HCT116 (cell line): ENCODE data around the gene MDM2. TPM values are rescaled to one million over a fixed set of nuclear protein-coding genes. Genes with fewer than 3 reads are reported as not detected.

ENCODE experiments used
- ATAC-seq: fragments of 200-7000 bp; cut with Tn5 transposase; 2 replicates; pipeline ENCODE4 v1.9.1; 2020; ENCODE audit warnings: mild to moderate bottlenecking, moderate library complexity
- BruUV-seq: library from RNA; stranded (reverse); fragments of 400-500 nt; replicated peaks from 2 replicates; lab custom pipeline; 2021; lab: Mats Ljungman, UMichigan
- CTCF ChIA-PET: fragments of 300-600 bp; sonication (Branson Sonifier 250); formaldehyde crosslinking; loops from one replicate; lab custom pipeline; 2021; ENCODE audit warnings: antibody characterized with exemption; lab: Charles Lee
- POLR2A ChIA-PET: fragments of 300-600, 350-600 bp; sonication (Branson Sonifier 250); formaldehyde crosslinking; loops from one replicate; lab custom pipeline; 2021; ENCODE audit warnings: antibody characterized with exemption; lab: Charles Lee
- RAD21 ChIA-PET, 2 experiments: fragments of 300-600 bp; sonication (Branson Sonifier 250); formaldehyde crosslinking; loops; one replicate each; lab custom pipeline; 2023; ENCODE audit warnings: low total read pairs in 2 of 2; ENCODE audit not compliant: uncharacterized antibody in 2 of 2, unreplicated experiment in 2 of 2, low non-redundant PET in 1 of 2; lab: Charles Lee
- DNase-seq: peaks from one replicate; pipeline ENCODE4 v3.0.0-alpha.2; 2010; ENCODE audit warnings: low read depth, low spot score
- H2AFZ ChIP-seq: fragments of 200-600 bp; shearing (Covaris generic), sonication (generic); 2 replicates; pipeline ENCODE4 v1.6.1; 2017; ENCODE audit warnings: low read depth, mixed run types, mixed read lengths, antibody characterized with exemption, low read length; ENCODE audit not compliant: poor library complexity, severe bottlenecking
- H3K27ac ChIP-seq: 2 replicates; pipeline ENCODE4 v1.5.1; 2012; ENCODE audit warnings: low read depth, low read length
- H3K27me3 ChIP-seq: fragments of 200-600 bp; sonication (generic); 2 replicates; pipeline ENCODE4 v1.6.1; 2016; ENCODE audit warnings: mixed run types, low read length, mixed read lengths; ENCODE audit not compliant: insufficient read depth
- H3K36me3 ChIP-seq, 2 experiments: fragments of 200-500 bp in 1 of 2; fragments of 200-600 bp in 1 of 2; sonication (Bioruptor generic) in 1 of 2; sonication (generic) in 1 of 2; 2 replicates each; pipeline versions ENCODE4 v1.5.1 to v1.6.1; 2014 to 2016; ENCODE audit warnings: low read length in 2 of 2, inconsistent platforms in 1 of 2, mixed read lengths in 1 of 2, mixed run types in 1 of 2; ENCODE audit not compliant: insufficient read depth in 2 of 2, control insufficient read depth in 1 of 2
- H3K4me1 ChIP-seq, 2 experiments: fragments of 200-600 bp in 1 of 2; sonication (generic) in 1 of 2; 2 replicates each; pipeline versions ENCODE4 v1.5.1 to v1.6.1; 2012 to 2017; ENCODE audit warnings: low read length in 2 of 2, inconsistent platforms in 1 of 2, mild to moderate bottlenecking in 1 of 2, mixed read lengths in 1 of 2, mixed run types in 1 of 2, moderate library complexity in 1 of 2; ENCODE audit not compliant: insufficient read depth in 2 of 2, control insufficient read depth in 1 of 2
- H3K4me2 ChIP-seq: fragments of 200-600 bp; sonication (generic); 2 replicates; pipeline ENCODE4 v1.6.1; 2017; ENCODE audit warnings: mixed run types, low read length, mixed read lengths
- H3K4me3 ChIP-seq, 2 experiments: fragments of 200-600 bp in 1 of 2; sonication (generic) in 1 of 2; replicated peaks in 1 of 2; 2 replicates each; pipeline ENCODE4 v1.5.1; 2011 to 2016; ENCODE audit warnings: low read length in 2 of 2, control low read depth in 1 of 2, low read depth in 1 of 2, mild to moderate bottlenecking in 1 of 2, mixed read lengths in 1 of 2, mixed run types in 1 of 2
- H3K79me2 ChIP-seq: fragments of 200-600 bp; sonication (generic); 2 replicates; pipeline ENCODE4 v1.6.1; 2017; ENCODE audit warnings: mild to moderate bottlenecking, mixed run types, low read length, moderate library complexity, mixed read lengths; ENCODE audit not compliant: insufficient read depth
- H3K9ac ChIP-seq: fragments of 200-600 bp; sonication (generic); 2 replicates; pipeline ENCODE4 v1.6.1; 2016; ENCODE audit warnings: low read length, mixed read lengths
- H3K9me2 ChIP-seq: fragments of 200-600 bp; sonication (generic), shearing (Covaris generic); 2 replicates; pipeline ENCODE4 v1.6.1; 2017; ENCODE audit warnings: mixed run types, mild to moderate bottlenecking, moderate library complexity; ENCODE audit not compliant: insufficient read depth
- H3K9me3 ChIP-seq, 2 experiments: fragments of 200-500 bp in 1 of 2; fragments of 200-600 bp in 1 of 2; sonication (Bioruptor generic) in 1 of 2; sonication (generic) in 1 of 2; 2 replicates each; pipeline ENCODE4 v1.6.1; 2014 to 2017; ENCODE audit warnings: low read length in 2 of 2, mixed read lengths in 2 of 2, inconsistent platforms in 1 of 2, low read depth in 1 of 2, mild to moderate bottlenecking in 1 of 2, mixed run types in 1 of 2, moderate library complexity in 1 of 2; ENCODE audit not compliant: control insufficient read depth in 1 of 2, insufficient read depth in 1 of 2
- H4K20me1 ChIP-seq: fragments of 200-600 bp; sonication (generic), shearing (Covaris generic); 2 replicates; pipeline ENCODE4 v1.6.1; 2017; ENCODE audit warnings: mixed run types, mild to moderate bottlenecking, moderate library complexity; ENCODE audit not compliant: insufficient read depth
- CBX3 ChIP-seq: IDR thresholded peaks from 2 replicates; pipeline ENCODE4 v1.6.1; 2012; ENCODE audit warnings: low read depth
- CEBPB ChIP-seq: IDR thresholded peaks from 2 replicates; pipeline ENCODE4 v1.6.1; 2012; ENCODE audit warnings: low read depth
- CTCF ChIP-seq, 3 experiments: fragments of 200-600 bp in 1 of 3; sonication (generic) in 1 of 3; IDR thresholded peaks in 2 of 3; conservative IDR thresholded peaks in 1 of 3; 2 replicates each; pipeline ENCODE4 v1.5.1; 2012 to 2017; ENCODE audit warnings: low read depth in 2 of 3, low read length in 2 of 3, antibody characterized with exemption in 1 of 3, borderline replicate concordance in 1 of 3, control low read depth in 1 of 3, mild to moderate bottlenecking in 1 of 3, mixed read lengths in 1 of 3, mixed run types in 1 of 3, moderate library complexity in 1 of 3; ENCODE audit not compliant: insufficient read depth in 1 of 3
- EGR1 ChIP-seq: IDR thresholded peaks from 2 replicates; pipeline ENCODE4 v1.6.1; 2012; ENCODE audit warnings: low read depth
- ELF1 ChIP-seq: IDR thresholded peaks from 2 replicates; pipeline ENCODE4 v1.6.1; 2012; ENCODE audit warnings: low read depth, borderline replicate concordance
- EZH2 ChIP-seq: fragments of 200-600 bp; sonication (generic); IDR thresholded peaks from 2 replicates; pipeline ENCODE4 v1.6.1; 2017; ENCODE audit warnings: antibody characterized with exemption, mixed run types
- JUND ChIP-seq: IDR thresholded peaks from 2 replicates; pipeline ENCODE4 v1.6.1; 2012
- MAX ChIP-seq: IDR thresholded peaks from 2 replicates; pipeline ENCODE4 v1.6.1; 2012
- POLR2AphosphoS5 ChIP-seq: IDR thresholded peaks from 2 replicates; pipeline ENCODE4 v1.6.1; 2011; ENCODE audit warnings: mild to moderate bottlenecking, low read depth, low read length, moderate library complexity
- RAD21 ChIP-seq: IDR thresholded peaks from 2 replicates; pipeline ENCODE4 v1.6.1; 2012; ENCODE audit warnings: low read depth, mild to moderate bottlenecking
- REST ChIP-seq: IDR thresholded peaks from 2 replicates; pipeline ENCODE4 v1.6.1; 2012; ENCODE audit warnings: low read depth
- SIN3A ChIP-seq: IDR thresholded peaks from 2 replicates; pipeline ENCODE4 v1.6.1; 2012; ENCODE audit warnings: low read depth
- SRF ChIP-seq: IDR thresholded peaks from 2 replicates; pipeline ENCODE4 v1.6.1; 2012; ENCODE audit warnings: low read depth
- TCF7L2 ChIP-seq: IDR thresholded peaks from 2 replicates; pipeline ENCODE4 v1.7.0; 2011; ENCODE audit warnings: borderline replicate concordance, inconsistent platforms; ENCODE audit not compliant: insufficient read depth, insufficient read length; ENCODE audit errors: extremely low read depth
- ZFX ChIP-seq: fragments of 450-650 bp; IDR thresholded peaks from 2 replicates; pipeline ENCODE4 v1.6.1; 2017
- ZNF274 ChIP-seq: fragments of 200-500 bp; sonication (Bioruptor generic); IDR thresholded peaks from 2 replicates; pipeline ENCODE4 v1.6.1; 2014; ENCODE audit warnings: mild to moderate bottlenecking, low read depth, low read length, inconsistent platforms
- intact Hi-C: fragments of 100-400 bp; cut with micrococcal nuclease; formaldehyde crosslinking; loops from 2 replicates; pipeline ENCODE4 v1.10.0; 2022
- total RNA-seq: library from RNA; stranded (reverse); gene quantifications from one replicate; pipeline ENCODE4 v1.2.1, GENCODE V29; 2021; ENCODE audit not compliant: unreplicated experiment

Gene MDM2
- total RNA-seq, 1 experiment from 2014 or later, result 170 TPM

- Histone ChIP-seq H3K27me3 (no peaks in the 10 kb centered on the region), H3K4me1 (no peaks in the 10 kb centered on the region), H3K9me3 (no peaks in the 10 kb centered on the region), H3K27ac (no peak overlapping the region), H3K4me3 (no peak overlapping the region), H4K20me1 (no peaks in the 10 kb centered on the region), H3K9me2 (no peaks in the 10 kb centered on the region), H3K36me3 (no peaks in the 10 kb centered on the region), H2AFZ (no peak overlapping the region), H3K4me2 (no peak overlapping the region), H3K79me2 (no peaks in the 10 kb centered on the region), H3K9ac (no peak overlapping the region)
- no peak for TF ChIP-seq ELF1
- ATAC-seq (no peak), DNase-seq (no peak)
- no TSS peak for BruUV-seq
- CTCF ChIA-PET, result interaction anchor here (0.8 to 1.6 kb wide), 2 partner anchors 203 to 205 kb away, joined by 3 to 4 read pairs; no protein-coding TSS in a partner anchor
- POLR2A ChIA-PET, result no interaction called here
- RAD21 ChIA-PET, result no interaction called here
- intact Hi-C loops, result no loop called here
These were observed 59.0 kb downstream of the MDM2 start for GRCh38 chr12:68866950-68867349.

- POLR2A ChIA-PET, result no interaction called here
- no peak for ATAC-seq
- no peak for DNase-seq
- Histone ChIP-seq H3K27me3 (no peaks in the 10 kb centered on the region), H3K4me3 (no peak overlapping the region), H3K27ac (no peak overlapping the region), H4K20me1 (no peaks in the 10 kb centered on the region), H3K9me3 (no peaks in the 10 kb centered on the region), H3K79me2 (no peaks in the 10 kb centered on the region), H3K36me3 (no peaks in the 10 kb centered on the region), H3K9me2 (no peaks in the 10 kb centered on the region), H2AFZ (no peak overlapping the region), H3K4me2 (no peak overlapping the region), H3K4me1 (no peaks in the 10 kb centered on the region), H3K9ac (no peak overlapping the region)
- CTCF ChIA-PET, result interaction anchor here (0.8 to 1.6 kb wide), 2 partner anchors 202 to 204 kb away, joined by 3 to 4 read pairs; no protein-coding TSS in a partner anchor
- no TSS peak for BruUV-seq
- intact Hi-C loops, result no loop called here
- RAD21 ChIA-PET, result no interaction called here
- no peak for TF ChIP-seq ELF1
- no peak for TF ChIP-seq TCF7L2
- TF ChIP-seq SIN3A, result no peak
- no peak for TF ChIP-seq CBX3
- no peak for TF ChIP-seq ZNF274
- TF ChIP-seq MAX, result no peak
- no peak for TF ChIP-seq ZFX
- no peak for TF ChIP-seq POLR2AphosphoS5
- no peak for TF ChIP-seq CTCF (IDR thresholded peaks at IDR 0.05 in 2 of 3, conservative IDR thresholded peaks at IDR 0.05 in 1 of 3; ENCODE audit: borderline replicate concordance in 1 of 3, insufficient read depth in 1 of 3, low read depth in 2 of 3, low read length in 2 of 3)
- no peak for TF ChIP-seq CEBPB
- TF ChIP-seq REST, result no peak
- TF ChIP-seq EGR1, result no peak
- no peak for TF ChIP-seq JUND
- TF ChIP-seq EZH2, result no peak
- no peak for TF ChIP-seq SRF
- no peak for TF ChIP-seq RAD21
These were observed 59.6 kb downstream of the MDM2 start for GRCh38 chr12:68867606-68868005.
